Keratinocyte (primary cell): ENCODE measurements around the gene DPP10. TPM values are rescaled to one million over a fixed set of nuclear protein-coding genes. Genes with fewer than 3 reads are reported as not detected.

Experiments
- DNase-seq: peaks from one replicate; pipeline ENCODE4 v3.0.0-alpha.2; 2011; ENCODE audit warnings: low read depth, missing footprints, low spot score
- FAIRE-seq: peaks from 2 replicates; lab custom pipeline; 2011; peaks lifted over from hg19 to GRCh38; lab: Jason Lieb, UNC
- H2AFZ ChIP-seq: 2 replicates; pipeline ENCODE4 v1.6.0; 2012; ENCODE audit warnings: low read length, control low read depth, inconsistent platforms; ENCODE audit not compliant: control insufficient read depth
- H3K27ac ChIP-seq: 2 replicates; pipeline ENCODE4 v1.5.1; 2011; ENCODE audit warnings: low read length; ENCODE audit not compliant: control insufficient read depth, insufficient read depth
- H3K27me3 ChIP-seq: 3 replicates; pipeline ENCODE4 v1.6.0; 2011; ENCODE audit warnings: low read length; ENCODE audit not compliant: control insufficient read depth, insufficient read depth; ENCODE audit errors: extremely low read depth
- H3K36me3 ChIP-seq, 2 experiments: 2 replicates in 1 of 2; 3 replicates in 1 of 2; pipeline ENCODE4 v1.5.1; 2011; ENCODE audit warnings: low read length in 2 of 2, mild to moderate bottlenecking in 1 of 2; ENCODE audit not compliant: control insufficient read depth in 2 of 2, insufficient read depth in 2 of 2; ENCODE audit errors: extremely low read depth in 1 of 2
- H3K4me1 ChIP-seq: 3 replicates; pipeline ENCODE4 v1.5.1; 2011; ENCODE audit warnings: low read length; ENCODE audit not compliant: control insufficient read depth, insufficient read depth; ENCODE audit errors: extremely low read depth
- H3K4me2 ChIP-seq: 3 replicates; pipeline ENCODE4 v1.6.0; 2011; ENCODE audit warnings: low read depth, low read length; ENCODE audit not compliant: control insufficient read depth, insufficient read depth; ENCODE audit errors: extremely low read depth
- H3K4me3 ChIP-seq, 3 experiments: fragments of 200-600 bp in 1 of 3; sonication (generic) in 1 of 3; 2 replicates in 2 of 3; 3 replicates in 1 of 3; pipeline ENCODE4 v1.5.1; 2011 to 2016; ENCODE audit warnings: low read length in 3 of 3, mild to moderate bottlenecking in 3 of 3, control low read depth in 2 of 3, inconsistent platforms in 1 of 3, low read depth in 1 of 3, mixed read lengths in 1 of 3, mixed run types in 1 of 3, moderate library complexity in 1 of 3; ENCODE audit not compliant: control insufficient read depth in 2 of 3, insufficient read depth in 2 of 3; ENCODE audit errors: extremely low read depth in 1 of 3
- H3K79me2 ChIP-seq: 2 replicates; pipeline ENCODE4 v1.6.0; 2012; ENCODE audit warnings: low read length; ENCODE audit not compliant: control insufficient read depth, insufficient read depth
- H3K9ac ChIP-seq: 3 replicates; pipeline ENCODE4 v1.6.0; 2011; ENCODE audit warnings: low read length; ENCODE audit not compliant: control insufficient read depth, insufficient read depth; ENCODE audit errors: extremely low read depth
- H3K9me1 ChIP-seq: 3 replicates; pipeline ENCODE4 v1.6.0; 2011; ENCODE audit warnings: low read length; ENCODE audit not compliant: control insufficient read depth, insufficient read depth; ENCODE audit errors: extremely low read depth
- H3K9me3 ChIP-seq: 2 replicates; pipeline ENCODE4 v1.5.1; 2012; ENCODE audit warnings: low read depth, low read length; ENCODE audit not compliant: control insufficient read depth
- H4K20me1 ChIP-seq: 3 replicates; pipeline ENCODE4 v1.6.0; 2011; ENCODE audit warnings: low read length; ENCODE audit not compliant: control insufficient read depth, insufficient read depth; ENCODE audit errors: extremely low read depth
- EZH2 ChIP-seq: IDR thresholded peaks from one replicate; pipeline ENCODE4 v1.6.1; 2012; ENCODE audit warnings: inconsistent platforms, mild to moderate bottlenecking, low read length, moderate library complexity
- dilution Hi-C: fragments of 300-500 bp; cut with MboI; formaldehyde crosslinking; loops from one replicate; pipeline ENCODE4 v1.7.0; 2020; ENCODE audit warnings: low sequenced_read_pairs; ENCODE audit not compliant: extremely low pct_ligation_motif_present
- polyA plus RNA-seq, 5 experiments: library from polyadenylated mRNA; depleted of rRNA in 3 of 5; stranded (reverse) in 3 of 5; stranded (forward) in 1 of 5; unstranded in 1 of 5; fragments of >200 nt; gene quantifications; 1 replicate in 1 of 5; 2 replicates in 3 of 5; 3 replicates in 1 of 5; pipeline versions ENCODE4 v1.2.1 to v1.2.3, GENCODE V29; 2011 to 2012; ENCODE audit warnings: missing spikeins in 2 of 5, low read depth in 1 of 5, low replicate concordance in 1 of 5
- TF ChIP-seq, protein P1 (sequence below), 3 experiments: IDR thresholded peaks in 1 of 3; conservative IDR thresholded peaks in 1 of 3; optimal IDR thresholded peaks in 1 of 3; 2 replicates in 2 of 3; 3 replicates in 1 of 3; pipeline versions ENCODE3 to v1.5.1; 2011; ENCODE audit warnings: low read length in 3 of 3, mild to moderate bottlenecking in 3 of 3, moderate library complexity in 2 of 3, control low read depth in 1 of 3, inconsistent platforms in 1 of 3; ENCODE audit not compliant: insufficient read depth in 2 of 3; ENCODE audit errors: extremely low read depth in 1 of 3

DPP10 gene
- polyA plus RNA-seq, 1 donor (not counting 4 experiments of a cell fraction or from before 2014, with no cell fraction given), result not detected

DNA sequence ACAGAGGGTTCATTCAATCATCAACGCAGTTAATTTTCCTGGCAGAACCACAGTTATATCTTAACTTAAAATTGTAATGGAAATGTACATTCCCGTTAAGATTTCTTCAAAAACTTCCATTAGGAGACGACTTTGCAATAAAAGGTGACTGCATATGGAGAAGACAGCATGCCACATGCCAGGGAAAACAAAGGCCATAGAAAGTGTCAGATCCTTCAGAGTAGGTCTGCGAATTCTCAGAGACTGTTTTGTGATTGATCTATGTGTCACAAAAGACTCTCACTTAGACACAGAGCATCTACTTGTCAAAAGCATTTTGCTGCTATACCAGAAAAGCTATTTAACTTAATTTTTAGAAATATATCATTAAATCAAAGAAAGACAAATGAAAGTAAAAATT is 274.6 kb downstream of the DPP10 start:
- Histone ChIP-seq H3K79me2 (no peaks in the 10 kb centered on the region), H3K27ac (no peak overlapping the region), H3K9me1 (no peaks in the 10 kb centered on the region), H3K4me1 (no peaks in the 10 kb centered on the region), H3K9me3 (no peaks in the 10 kb centered on the region), H3K27me3 (no peaks in the 10 kb centered on the region), H3K9ac (no peak overlapping the region), H2AFZ (no peak overlapping the region), H3K36me3 (no peaks in the 10 kb centered on the region), H4K20me1 (no peaks in the 10 kb centered on the region), H3K4me3 (no peak overlapping the region), H3K4me2 (no peak overlapping the region)
- FAIRE-seq (no peak), DNase-seq (no peak)
- dilution Hi-C loops, result no loop called here
- TF ChIP-seq, protein P1, sequence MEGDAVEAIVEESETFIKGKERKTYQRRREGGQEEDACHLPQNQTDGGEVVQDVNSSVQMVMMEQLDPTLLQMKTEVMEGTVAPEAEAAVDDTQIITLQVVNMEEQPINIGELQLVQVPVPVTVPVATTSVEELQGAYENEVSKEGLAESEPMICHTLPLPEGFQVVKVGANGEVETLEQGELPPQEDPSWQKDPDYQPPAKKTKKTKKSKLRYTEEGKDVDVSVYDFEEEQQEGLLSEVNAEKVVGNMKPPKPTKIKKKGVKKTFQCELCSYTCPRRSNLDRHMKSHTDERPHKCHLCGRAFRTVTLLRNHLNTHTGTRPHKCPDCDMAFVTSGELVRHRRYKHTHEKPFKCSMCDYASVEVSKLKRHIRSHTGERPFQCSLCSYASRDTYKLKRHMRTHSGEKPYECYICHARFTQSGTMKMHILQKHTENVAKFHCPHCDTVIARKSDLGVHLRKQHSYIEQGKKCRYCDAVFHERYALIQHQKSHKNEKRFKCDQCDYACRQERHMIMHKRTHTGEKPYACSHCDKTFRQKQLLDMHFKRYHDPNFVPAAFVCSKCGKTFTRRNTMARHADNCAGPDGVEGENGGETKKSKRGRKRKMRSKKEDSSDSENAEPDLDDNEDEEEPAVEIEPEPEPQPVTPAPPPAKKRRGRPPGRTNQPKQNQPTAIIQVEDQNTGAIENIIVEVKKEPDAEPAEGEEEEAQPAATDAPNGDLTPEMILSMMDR (optimal IDR thresholded peaks at IDR 0.05 in 1 of 3, IDR thresholded peaks at IDR 0.05 in 1 of 3, conservative IDR thresholded peaks at IDR 0.05 in 1 of 3; ENCODE audit: extremely low read depth in 1 of 3, insufficient read depth in 2 of 3, low read length in 3 of 3), result no peak
- no peak for TF ChIP-seq EZH2

DNA sequence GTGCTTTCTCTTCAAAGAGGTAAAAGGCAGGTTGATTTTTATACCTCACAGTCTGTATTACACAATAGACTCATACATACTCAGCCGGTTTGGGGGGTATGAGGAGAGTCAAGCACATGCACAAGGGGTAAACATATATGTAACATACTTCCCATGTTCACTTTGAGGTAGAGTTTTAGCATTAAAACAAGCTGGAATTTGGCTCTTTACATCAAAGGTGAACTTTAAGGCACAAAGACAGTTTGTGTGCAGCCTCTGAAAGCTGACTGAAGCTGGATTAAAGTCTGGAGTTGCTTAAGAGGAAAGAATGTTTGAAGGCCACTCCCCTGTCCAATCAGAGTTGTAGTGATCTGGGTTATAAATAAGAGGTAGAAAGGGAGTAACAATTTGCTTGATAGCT is 282.0 kb downstream of the DPP10 start:
- no peak overlapping the region for H3K4me2 ChIP-seq
- H3K9me1 ChIP-seq, result no peaks in the 10 kb centered on the region
- dilution Hi-C loops, result no loop called here
- no peaks in the 10 kb centered on the region for H3K4me1 ChIP-seq
- no peaks in the 10 kb centered on the region for H3K79me2 ChIP-seq
- no peak overlapping the region for H2AFZ ChIP-seq
- TF ChIP-seq, protein P1 (optimal IDR thresholded peaks at IDR 0.05 in 1 of 3, IDR thresholded peaks at IDR 0.05 in 1 of 3, conservative IDR thresholded peaks at IDR 0.05 in 1 of 3; ENCODE audit: extremely low read depth in 1 of 3, insufficient read depth in 2 of 3, low read length in 3 of 3), result no peak
- no peak for TF ChIP-seq EZH2
- no peaks in the 10 kb centered on the region for H3K27me3 ChIP-seq
- no peaks in the 10 kb centered on the region for H4K20me1 ChIP-seq
- DNase-seq (no peak), FAIRE-seq (no peak)
- H3K9me3 ChIP-seq, result no peaks in the 10 kb centered on the region
- H3K36me3 ChIP-seq, result no peaks in the 10 kb centered on the region
- no peak overlapping the region for H3K9ac ChIP-seq
- no peak overlapping the region for H3K27ac ChIP-seq
- H3K4me3 ChIP-seq, result no peak overlapping the region
